HG02798 (cell line): ENCODE measurements around the gene CHRDL2.
"Not testable (repeated sequence)": the region's sequence is repeated elsewhere in the genome, so short reads cannot be mapped to it uniquely, and the experiment has no call there.

Source experiments
- ATAC-seq: cut with Tn5 transposase; IDR thresholded peaks from one replicate; pipeline ENCODE4 v1.9.1; 2021; ENCODE audit warnings: mild to moderate bottlenecking; ENCODE audit not compliant: unreplicated experiment, poor library complexity

Gene CHRDL2

DNA sequence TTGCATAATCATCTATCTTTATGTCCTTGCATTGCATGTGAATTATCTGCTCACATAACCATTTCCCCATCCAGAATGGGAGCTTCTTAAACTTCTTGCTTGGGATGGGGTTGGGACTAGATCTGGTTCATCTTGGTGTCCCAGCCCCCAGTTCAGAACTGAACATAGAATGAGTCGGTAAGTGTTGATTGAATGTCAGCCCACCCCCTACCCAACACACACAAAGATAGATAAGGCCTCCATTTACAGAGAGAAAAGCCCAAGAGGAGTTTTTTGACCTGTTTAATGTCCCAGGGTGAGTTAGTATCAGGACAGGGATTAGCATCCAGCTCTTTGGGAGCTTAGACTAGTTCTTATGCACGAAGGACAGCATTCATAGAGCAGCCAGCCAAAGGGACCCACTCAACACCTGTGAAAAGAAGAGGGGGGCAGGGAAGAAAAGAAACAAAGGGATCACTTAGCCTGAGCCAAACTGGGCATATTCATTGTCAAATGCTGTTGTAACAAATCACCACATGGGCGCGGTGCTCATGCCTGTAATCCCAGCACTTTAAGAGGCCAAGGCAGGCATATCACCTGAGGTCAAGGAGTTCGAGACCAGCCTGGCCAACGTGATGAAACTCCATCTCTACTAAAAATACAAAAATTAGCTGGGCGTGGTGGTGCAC, 57.4 kb downstream of the CHRDL2 start:
- ATAC-seq, result no peak

- ATAC-seq, result no peak
Measured at GRCh38 chr11:74672956-74673692, 58.1 kb downstream of the CHRDL2 start.

- ATAC-seq, result no peak
Measured at GRCh38 chr11:74672332-74672955, 58.8 kb downstream of the CHRDL2 start.

DNA sequence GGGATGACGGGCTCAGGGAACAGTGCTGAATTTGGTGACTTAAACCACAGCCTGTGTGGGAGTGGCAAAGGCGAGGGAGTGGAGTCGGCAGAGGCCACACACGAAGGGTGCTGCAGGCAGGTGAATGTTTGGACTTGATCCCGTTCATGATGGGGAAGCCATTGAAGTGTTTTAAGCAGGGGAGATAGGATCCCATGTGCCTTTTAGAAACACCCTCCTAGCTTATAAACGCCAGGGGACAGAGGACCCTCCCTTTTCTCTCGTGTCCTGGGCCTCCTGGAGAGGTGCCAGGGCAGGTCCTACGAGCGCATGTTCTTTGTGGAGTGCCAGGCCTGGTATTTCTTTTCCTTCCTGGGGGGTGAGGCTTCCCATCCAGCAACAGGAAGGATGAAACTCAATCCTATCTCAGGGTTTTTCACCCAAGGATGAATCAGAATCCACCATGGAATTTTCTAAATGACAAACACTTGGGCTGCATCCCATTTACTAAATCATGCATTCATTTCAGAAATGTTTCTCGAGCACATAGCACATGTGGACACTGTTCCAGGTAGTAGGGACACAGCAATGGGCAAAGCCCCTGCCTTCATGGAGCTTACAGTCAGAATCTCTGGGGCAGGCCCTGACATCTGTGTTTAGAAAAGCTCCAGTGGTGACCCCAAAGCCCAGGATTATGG, 59.6 kb downstream of the CHRDL2 start:
- ATAC-seq, result no peak

DNA sequence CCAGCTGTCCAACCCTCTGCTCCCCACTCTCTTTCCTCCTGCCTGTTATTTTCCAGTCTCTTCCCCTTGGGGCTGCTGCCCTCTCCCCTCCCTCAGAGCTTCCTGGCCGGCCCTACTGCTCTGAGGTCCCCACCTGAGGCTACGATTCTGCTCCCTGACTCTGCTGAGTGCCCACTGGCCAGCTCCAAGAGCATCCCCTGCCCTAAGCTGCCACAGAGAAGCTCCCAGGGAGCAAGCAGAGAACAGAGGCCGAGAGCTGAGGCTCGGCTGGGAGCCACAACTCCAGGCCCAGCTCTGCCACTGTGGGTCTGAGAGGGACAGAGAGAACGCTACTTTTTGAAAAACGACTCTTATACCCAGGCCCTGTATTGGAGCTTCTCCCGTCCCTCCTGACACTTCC, 61.1 kb downstream of the CHRDL2 start:
- no peak for ATAC-seq

DNA sequence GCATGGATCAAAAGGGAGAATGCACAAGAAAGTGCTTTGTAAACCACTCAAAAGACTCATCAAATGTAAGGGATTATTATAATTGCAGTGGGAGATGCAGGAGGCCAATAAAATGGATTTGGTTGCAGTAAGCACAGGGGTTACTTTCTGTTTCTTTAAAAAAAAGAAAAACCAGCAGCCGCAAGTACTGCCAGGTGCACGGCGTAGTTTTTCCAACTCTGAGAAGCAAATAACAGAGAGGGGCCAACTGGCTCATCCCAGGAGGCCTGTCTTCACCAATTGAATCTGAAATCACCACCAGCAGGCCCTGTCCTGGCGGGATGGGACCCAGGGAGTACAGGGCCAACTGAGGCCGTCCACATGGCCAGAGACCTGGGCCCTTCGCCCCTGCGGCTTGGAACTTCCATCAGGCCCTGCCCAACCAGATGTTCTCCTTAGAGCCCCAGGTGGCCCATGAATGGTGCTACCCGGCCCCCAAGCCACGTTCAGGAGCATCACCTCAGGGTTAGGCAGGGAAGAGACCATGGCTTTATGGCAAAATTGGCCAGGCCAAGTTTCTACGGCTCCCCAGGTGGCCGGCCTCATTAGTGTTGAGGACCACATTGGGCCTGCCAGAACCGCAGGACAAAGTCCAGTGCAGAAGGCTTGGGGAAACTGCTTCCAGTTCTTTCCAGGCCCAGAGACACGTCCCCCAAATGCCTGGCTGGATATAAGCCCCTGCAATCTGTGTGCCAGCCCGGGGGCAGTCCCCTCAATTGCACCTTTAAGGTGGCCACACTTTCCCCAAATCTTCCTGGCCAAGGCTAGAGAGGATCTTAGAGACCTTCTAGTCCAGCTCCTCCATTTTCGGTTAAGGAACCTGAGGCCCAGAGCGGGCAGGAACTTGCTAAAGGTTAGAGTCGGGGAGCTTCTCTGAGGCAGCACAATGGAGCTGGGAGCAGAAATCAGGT, 61.7 kb downstream of the CHRDL2 start:
- ATAC-seq, result no peak

DNA sequence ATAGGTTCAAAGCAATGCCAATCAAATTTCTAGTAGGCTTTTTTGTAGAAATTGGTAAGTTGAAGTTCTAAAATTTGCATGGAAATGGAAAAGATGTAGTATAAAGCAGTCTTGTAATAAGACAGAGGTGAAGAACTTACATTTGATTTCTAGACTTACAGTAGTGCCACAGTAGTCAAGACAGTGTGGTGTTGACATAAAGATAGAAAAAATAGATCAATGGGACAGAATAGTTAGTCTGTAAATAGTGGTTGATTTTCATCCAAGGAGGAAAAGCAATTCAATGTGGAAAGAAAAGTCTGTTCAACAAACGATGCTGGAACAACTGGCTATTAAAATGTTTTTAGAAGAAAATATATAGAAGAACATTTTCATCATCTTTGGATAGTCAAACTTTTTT, 67.9 kb downstream of the CHRDL2 start:
- ATAC-seq, result no peak

DNA sequence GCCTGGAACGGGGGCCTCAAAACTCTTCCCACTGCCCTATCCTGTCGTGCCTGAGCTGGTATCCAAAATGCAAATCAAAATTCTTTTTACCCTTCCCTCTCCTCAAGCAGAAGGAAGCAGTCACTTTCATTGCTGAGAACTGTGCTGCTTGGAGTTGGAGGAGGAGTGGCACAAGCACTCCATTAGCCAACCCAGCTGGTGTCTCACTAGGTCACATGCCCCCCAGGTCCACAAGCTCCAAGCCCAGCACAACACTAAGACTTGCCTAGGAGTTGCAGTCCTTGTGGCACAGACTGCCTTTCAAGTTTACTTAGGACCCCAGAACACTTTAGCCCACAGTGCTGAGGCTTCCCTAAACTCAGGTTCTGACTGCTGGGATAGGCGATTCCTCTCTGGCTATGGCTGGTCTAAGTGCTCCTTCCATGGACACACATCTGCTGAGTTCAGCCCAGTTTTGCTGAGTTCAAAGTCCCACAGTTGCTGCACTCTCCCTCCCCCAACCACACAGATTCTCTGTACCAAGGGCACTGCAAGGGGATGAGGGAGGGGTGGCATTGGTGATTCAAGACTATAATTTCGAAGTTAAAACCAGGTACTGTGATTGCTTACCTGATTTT, 68.6 kb downstream of the CHRDL2 start:
- no peak for ATAC-seq

- ATAC-seq, result not testable (repeated sequence)
Measured at GRCh38 chr11:74659124-74659523, 72.1 kb downstream of the CHRDL2 start.

GRCh38 chr11:74654976-74655375, 76.2 kb downstream of the CHRDL2 start:
- ATAC-seq, result no peak

- ATAC-seq, result no peak
Measured at GRCh38 chr11:74650498-74650897, 80.7 kb downstream of the CHRDL2 start.

- no peak for ATAC-seq
Measured at GRCh38 chr11:74648894-74649293, 82.3 kb downstream of the CHRDL2 start.

DNA sequence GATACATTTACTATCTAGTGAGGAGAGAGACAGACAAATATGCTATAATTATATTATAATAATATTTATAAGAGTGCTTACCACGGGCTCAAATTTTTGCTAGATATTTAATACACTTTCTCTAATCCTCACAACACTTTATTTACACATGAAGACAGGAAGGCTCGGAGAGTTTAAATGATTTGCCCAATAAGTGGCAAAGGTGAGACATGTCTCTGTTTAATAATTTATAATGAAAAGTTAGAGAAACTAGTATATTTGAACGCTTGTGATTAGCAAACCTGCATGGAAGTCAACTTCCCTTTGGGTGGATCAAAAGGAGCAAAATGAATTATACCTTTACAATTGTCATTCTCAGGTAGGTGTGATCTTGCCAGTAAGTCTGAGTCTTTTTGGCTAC, 83.4 kb downstream of the CHRDL2 start:
- no peak for ATAC-seq

DNA sequence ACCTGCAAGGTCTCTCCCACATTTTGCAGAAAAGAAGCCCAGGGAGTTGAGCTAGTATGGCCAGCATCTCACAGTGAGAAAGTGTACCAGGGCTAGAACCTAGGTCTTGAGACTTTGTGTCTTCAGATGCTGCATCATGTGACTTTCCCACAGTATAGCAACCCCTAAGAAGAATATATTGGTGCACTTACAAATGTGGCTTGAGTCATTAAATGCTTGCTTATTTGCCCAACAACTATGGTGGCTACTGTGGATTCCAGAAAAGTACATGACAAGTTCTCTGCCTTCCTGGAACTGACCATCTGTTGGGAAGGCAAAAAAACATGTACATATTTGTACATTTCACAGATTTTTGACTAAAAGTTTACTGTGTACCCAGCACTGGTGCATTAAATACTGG, 83.8 kb downstream of the CHRDL2 start:
- ATAC-seq, result no peak

DNA sequence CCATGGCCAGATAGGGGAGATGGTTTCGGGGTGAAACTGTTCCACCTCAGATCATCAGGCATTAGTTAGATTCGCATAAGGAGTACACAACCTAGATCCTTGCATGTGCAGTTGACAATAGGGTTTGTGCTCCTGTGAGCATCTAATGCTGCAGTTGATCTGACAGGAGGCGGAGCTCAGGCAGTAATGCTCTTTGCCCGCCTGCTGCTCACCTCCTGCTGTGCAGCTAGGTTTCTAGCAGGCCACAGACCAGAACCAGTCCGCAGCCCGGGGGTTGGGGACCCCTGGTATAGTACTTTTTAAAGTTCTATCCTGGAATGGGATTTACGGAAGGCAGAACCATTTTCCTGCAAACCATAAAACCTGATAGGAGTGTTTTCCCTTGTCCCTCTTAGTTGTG, 84.3 kb downstream of the CHRDL2 start:
- ATAC-seq, result no peak
